Myometrial cell (primary cell): ENCODE results near the gene TAF11L3. TPM values are rescaled to one million over a fixed set of nuclear protein-coding genes. Genes with fewer than 3 reads are reported as not detected.

Experiments used
- total RNA-seq: library from RNA; depleted of rRNA; stranded (reverse); fragments of >200 nt; gene quantifications from 2 replicates; pipeline ENCODE4 v1.2.3, GENCODE V29; 2015

The TAF11L3 gene
- total RNA-seq = not detected in 2 replicates

GRCh38 chr5:17518067-17518466 is at the start of gene TAF11L3:
Gene TAF11L3 (plus strand): TSS chr5:17518367.

GRCh38 chr5:17497931-17498330 is 20.2 kb upstream of the TAF11L3 start, which contains the start of gene TAF11L2:
Gene TAF11L2 (plus strand): TSS chr5:17498231.

GRCh38 chr5:17521501-17521900 is 3.3 kb downstream of the TAF11L3 start, which contains the start of gene TAF11L4:
Gene TAF11L4 (plus strand): TSS chr5:17521801.

GRCh38 chr5:17524935-17525334 is 6.8 kb downstream of the TAF11L3 start, which contains the start of gene TAF11L5:
Gene TAF11L5 (plus strand): TSS chr5:17525235.

GRCh38 chr5:17528369-17528768 is 10.2 kb downstream of the TAF11L3 start, which contains the start of gene TAF11L6:
Gene TAF11L6 (plus strand): TSS chr5:17528669.

Other genes starting within 250 kb of the TAF11L3 start
- not detected in 2 replicates for gene TAF11L2, start 20.1 kb upstream of the TAF11L3 start, total RNA-seq
- gene TAF11L4, start 3.4 kb downstream of the TAF11L3 start, total RNA-seq = not detected in 2 replicates
- gene TAF11L5, start 6.9 kb downstream of the TAF11L3 start, total RNA-seq = not detected in 2 replicates
- not detected in 2 replicates for gene TAF11L6, start 10.3 kb downstream of the TAF11L3 start, total RNA-seq
- not detected in 2 replicates for gene TAF11L7, start 67.4 kb downstream of the TAF11L3 start, total RNA-seq
- gene TAF11L8, start 72.6 kb downstream of the TAF11L3 start, total RNA-seq = not detected in 2 replicates
- not detected in 2 replicates for gene TAF11L9, start 76.0 kb downstream of the TAF11L3 start, total RNA-seq
- gene TAF11L10, start 79.5 kb downstream of the TAF11L3 start, total RNA-seq = not detected in 2 replicates
- gene TAF11L11, start 85.8 kb downstream of the TAF11L3 start, total RNA-seq = not detected in 2 replicates
- gene TAF11L12, start 92.0 kb downstream of the TAF11L3 start, total RNA-seq = not detected in 2 replicates
- gene TAF11L13, start 113.7 kb downstream of the TAF11L3 start, total RNA-seq = not detected in 2 replicates
- gene TAF11L14, start 116.1 kb downstream of the TAF11L3 start, total RNA-seq = not detected in 2 replicates